ENCODE data around the gene FAM131C. TPM values are rescaled to one million over a fixed set of nuclear protein-coding genes. Genes with fewer than 3 reads are reported as not detected.

The FAM131C gene
- total RNA-seq, 1 donor from 2014 or later, result 1.1 TPM

DNA sequence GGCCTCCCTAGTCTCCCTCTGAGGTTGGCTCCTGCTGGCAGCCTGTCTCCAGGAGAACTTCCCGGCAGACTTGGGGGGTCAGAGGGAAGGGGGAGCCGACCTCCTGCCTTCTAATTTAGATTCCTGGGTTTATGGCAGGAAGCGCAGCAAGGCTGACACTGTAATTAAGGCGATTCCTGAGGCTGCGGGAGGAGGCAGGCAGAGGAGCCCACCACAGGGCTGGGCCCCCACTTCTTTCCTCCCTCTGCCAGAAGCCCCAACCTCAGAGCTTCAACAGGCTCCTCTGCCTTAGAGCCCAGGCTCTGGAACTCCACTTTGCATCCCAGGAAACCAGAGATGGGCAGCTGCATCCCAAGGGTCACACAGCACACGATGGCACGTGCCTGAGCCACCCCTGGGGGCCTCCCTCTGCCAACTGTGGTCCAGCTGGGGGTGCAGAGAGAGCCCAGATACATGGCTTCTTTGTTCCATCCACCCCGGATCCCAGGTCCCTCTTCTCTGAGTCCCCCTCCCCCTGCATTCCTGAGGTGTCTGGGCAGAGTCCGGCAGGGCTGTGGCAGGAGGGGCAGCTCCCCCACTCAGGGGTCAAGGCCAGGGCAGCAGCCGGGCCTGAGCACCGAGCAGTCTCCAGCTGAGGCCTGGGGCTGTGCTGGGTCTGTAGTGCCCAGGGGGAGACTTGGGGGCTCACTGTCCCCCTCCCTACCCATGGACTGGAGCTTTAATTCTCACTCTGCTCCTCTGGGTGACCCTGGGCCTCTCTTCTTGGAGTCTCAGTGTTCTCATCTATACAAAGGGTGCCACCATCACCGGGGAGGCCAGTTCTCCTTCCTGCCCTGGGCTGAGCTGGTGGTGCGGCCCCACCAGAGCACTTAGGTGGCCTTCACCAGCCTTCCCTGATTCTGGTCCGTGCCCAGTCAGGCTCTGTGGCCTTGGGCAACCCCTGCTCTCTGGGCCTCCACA, 39.4 kb upstream of the FAM131C start:
- Mint-ChIP-seq H3K27ac (ENCODE audit: unreplicated experiment) (no peak overlapping the region), H3K27me3 (ENCODE audit: unreplicated experiment) (peaks cover 4% of the 10 kb centered on the region), H3K4me1 (ENCODE audit: low read depth, unreplicated experiment) (peaks cover 16% of the 10 kb centered on the region), H3K9me3 (ENCODE audit: unreplicated experiment) (peaks cover 14% of the 10 kb centered on the region), H3K4me3 (ENCODE audit: unreplicated experiment) (no peak overlapping the region), H3K36me3 (ENCODE audit: unreplicated experiment) (peaks cover 4% of the 10 kb centered on the region)
- no peak for DNase-seq
- TF ChIP-seq, protein P1, sequence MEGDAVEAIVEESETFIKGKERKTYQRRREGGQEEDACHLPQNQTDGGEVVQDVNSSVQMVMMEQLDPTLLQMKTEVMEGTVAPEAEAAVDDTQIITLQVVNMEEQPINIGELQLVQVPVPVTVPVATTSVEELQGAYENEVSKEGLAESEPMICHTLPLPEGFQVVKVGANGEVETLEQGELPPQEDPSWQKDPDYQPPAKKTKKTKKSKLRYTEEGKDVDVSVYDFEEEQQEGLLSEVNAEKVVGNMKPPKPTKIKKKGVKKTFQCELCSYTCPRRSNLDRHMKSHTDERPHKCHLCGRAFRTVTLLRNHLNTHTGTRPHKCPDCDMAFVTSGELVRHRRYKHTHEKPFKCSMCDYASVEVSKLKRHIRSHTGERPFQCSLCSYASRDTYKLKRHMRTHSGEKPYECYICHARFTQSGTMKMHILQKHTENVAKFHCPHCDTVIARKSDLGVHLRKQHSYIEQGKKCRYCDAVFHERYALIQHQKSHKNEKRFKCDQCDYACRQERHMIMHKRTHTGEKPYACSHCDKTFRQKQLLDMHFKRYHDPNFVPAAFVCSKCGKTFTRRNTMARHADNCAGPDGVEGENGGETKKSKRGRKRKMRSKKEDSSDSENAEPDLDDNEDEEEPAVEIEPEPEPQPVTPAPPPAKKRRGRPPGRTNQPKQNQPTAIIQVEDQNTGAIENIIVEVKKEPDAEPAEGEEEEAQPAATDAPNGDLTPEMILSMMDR (IDR thresholded peaks at IDR 0.05; ENCODE audit: partially characterized antibody, unreplicated experiment), result no peak

DNA sequence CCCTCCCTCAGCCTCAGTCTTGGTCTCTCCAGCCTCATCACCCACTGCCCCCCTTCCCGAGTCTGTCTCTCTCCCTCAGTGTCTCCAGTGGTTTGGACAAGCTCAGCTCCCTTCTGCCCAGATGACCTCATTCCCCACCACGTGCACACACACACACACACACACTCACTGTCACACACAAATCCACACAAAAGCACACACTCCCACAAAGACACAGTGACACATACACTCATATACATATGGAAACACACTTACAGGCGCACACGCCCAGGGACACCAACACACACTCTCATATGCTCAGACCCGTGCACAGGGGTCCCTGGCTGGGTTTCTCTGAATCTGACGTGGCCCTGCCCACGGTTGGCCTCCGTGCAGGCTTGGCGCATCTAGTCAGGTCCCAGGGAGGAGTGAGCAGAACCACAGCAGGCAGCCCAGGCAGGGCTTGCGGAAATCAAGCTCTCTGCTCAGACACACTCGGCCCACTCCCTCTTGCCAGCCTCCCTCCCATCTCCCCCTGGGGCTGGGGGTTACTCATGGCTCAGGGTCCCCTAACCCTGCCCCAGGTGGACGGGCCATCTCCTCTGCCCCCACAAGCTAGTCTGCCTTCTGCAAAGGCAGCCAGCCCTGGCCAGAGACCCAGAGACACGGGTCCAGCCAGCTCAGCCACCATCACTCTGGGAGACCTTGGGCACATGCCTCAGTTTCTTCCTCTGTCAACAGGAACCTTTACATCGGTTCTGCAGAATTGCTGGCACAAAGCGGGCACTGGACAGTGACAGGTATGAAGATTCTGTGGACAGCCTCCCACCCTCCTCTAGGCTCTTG, 38.5 kb upstream of the FAM131C start:
- TF ChIP-seq, protein P1 (IDR thresholded peaks at IDR 0.05; ENCODE audit: partially characterized antibody, unreplicated experiment), result no peak
- Mint-ChIP-seq H3K36me3 (ENCODE audit: unreplicated experiment) (peaks cover 5% of the 10 kb centered on the region), H3K27ac (ENCODE audit: unreplicated experiment) (peak overlapping the region; percentile 18), H3K9me3 (ENCODE audit: unreplicated experiment) (peaks cover 14% of the 10 kb centered on the region), H3K4me1 (ENCODE audit: low read depth, unreplicated experiment) (peaks cover 10% of the 10 kb centered on the region), H3K27me3 (ENCODE audit: unreplicated experiment) (peaks cover 4% of the 10 kb centered on the region), H3K4me3 (ENCODE audit: unreplicated experiment) (peak overlapping the region; percentile 1)
- peak; percentile 56 for DNase-seq

DNA sequence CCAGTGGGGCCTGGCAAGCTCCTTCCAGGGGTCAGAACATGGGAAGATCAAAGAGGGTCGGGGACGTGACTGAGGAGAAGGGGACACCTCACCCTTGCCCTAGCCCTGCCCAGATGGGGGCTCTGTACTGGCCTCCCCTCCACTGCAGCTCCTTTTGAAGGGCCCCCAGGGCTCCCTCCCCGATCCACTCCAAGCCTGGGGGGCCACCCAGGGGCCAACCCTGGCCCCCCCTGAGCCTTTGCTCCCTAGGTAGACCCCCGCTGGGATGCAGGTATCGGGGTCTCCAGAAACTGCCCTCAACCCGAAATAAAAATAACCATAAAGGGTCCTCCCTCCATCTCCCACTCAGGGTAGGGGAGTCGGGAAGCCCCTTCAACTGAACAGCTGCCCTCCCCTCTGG, 37.4 kb upstream of the FAM131C start:
- no peak for DNase-seq
- Mint-ChIP-seq H3K4me3 (ENCODE audit: unreplicated experiment) (no peak overlapping the region), H3K36me3 (ENCODE audit: unreplicated experiment) (peaks cover 5% of the 10 kb centered on the region), H3K27ac (ENCODE audit: unreplicated experiment) (no peak overlapping the region), H3K4me1 (ENCODE audit: low read depth, unreplicated experiment) (peaks cover 4% of the 10 kb centered on the region), H3K27me3 (ENCODE audit: unreplicated experiment) (peaks cover 2% of the 10 kb centered on the region), H3K9me3 (ENCODE audit: unreplicated experiment) (peaks cover 10% of the 10 kb centered on the region)
- TF ChIP-seq, protein P1 (IDR thresholded peaks at IDR 0.05; ENCODE audit: partially characterized antibody, unreplicated experiment), result no peak

DNA sequence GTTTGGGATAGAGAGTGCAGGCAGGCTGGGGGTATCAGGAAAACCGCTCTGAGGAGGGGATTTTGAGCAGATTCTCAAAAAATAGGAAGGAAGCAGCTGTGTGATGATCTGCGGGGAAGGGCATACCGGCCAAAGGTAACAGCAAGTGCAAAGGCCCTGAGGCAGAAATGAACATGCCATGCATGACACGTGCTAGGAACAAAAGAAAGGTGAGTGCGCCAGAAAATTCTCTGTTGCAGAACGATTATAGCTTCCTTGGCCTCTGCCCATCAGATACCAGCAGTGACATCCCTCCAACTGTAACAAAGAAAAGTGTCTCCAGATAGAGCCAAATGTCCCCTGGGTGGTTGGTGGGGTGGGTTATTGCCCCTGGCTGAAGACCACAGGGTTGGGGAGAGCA, 37.0 kb upstream of the FAM131C start:
- Mint-ChIP-seq H3K27me3 (ENCODE audit: unreplicated experiment) (peaks cover 2% of the 10 kb centered on the region), H3K4me3 (ENCODE audit: unreplicated experiment) (no peak overlapping the region), H3K36me3 (ENCODE audit: unreplicated experiment) (peaks cover 5% of the 10 kb centered on the region), H3K4me1 (ENCODE audit: low read depth, unreplicated experiment) (peaks cover 4% of the 10 kb centered on the region), H3K9me3 (ENCODE audit: unreplicated experiment) (peaks cover 10% of the 10 kb centered on the region), H3K27ac (ENCODE audit: unreplicated experiment) (no peak overlapping the region)
- TF ChIP-seq, protein P1 (IDR thresholded peaks at IDR 0.05; ENCODE audit: partially characterized antibody, unreplicated experiment), result no peak
- no peak for DNase-seq
